Measurements from ENCODE around the gene P4HA2.

The P4HA2 gene

DNA sequence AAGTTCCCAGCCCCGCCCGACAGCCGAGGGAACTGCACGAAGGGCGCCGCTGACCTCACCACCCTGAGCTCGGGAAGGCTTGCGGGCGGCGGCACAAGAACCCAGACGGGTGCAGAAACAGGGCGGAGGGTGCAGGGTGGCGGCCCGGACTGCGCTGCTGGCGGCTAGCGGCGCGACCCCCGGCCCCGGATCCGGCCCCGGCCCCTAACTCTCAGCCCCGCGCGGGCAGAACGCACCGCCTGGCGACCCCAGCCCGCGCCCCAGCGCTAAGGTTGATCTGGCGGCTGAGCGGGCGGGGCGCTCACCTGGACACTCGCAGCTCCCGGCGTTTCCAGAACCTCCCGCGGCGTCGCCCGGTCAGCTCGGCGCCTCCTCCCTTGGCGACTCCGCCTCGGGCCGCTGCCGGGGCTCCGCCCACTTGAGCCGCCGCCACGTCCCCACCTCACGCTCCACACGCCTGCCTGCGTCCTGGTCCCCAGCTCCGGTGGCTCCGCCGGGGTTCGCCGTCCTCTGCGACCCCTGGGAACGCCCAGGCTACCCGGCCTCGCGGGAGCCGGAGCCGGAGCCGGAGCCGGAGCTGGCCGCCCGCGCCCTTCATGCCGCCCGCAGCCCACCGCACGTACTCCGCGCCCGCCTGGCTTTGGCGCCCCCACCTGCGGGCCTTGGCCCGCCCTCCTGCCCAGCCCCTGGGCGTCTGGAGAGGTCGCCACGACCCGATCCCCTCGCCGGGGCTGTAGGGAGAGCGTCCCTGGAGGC lies at the start of gene P4HA2:
Gene P4HA2 (minus strand): TSS at position 369 of the 756 bp plus-strand sequence. CDS start 9,227 bp downstream, outside the sequence.
- peak; percentile 67 for DNase-seq

DNA sequence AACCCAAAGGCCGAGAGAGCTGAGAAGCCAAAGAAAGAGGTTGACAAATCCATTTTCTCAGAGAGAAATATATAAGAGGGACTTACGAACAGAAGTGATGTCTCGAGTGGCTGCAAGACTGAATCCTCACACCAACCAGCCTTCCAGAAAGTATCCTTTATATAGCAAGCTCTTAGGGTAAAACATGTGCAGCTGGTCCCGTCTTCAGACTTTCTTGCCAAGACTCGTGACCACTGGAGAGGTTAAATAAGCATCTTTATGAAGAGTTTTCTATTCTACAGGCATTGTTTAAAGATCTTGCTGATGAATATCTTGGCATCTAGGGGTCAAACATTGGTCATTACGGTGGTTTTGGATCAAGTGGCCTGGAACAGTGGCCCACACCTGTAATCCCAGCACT lies 49.6 kb upstream of the P4HA2 start:
- DNase-seq = no peak

DNA sequence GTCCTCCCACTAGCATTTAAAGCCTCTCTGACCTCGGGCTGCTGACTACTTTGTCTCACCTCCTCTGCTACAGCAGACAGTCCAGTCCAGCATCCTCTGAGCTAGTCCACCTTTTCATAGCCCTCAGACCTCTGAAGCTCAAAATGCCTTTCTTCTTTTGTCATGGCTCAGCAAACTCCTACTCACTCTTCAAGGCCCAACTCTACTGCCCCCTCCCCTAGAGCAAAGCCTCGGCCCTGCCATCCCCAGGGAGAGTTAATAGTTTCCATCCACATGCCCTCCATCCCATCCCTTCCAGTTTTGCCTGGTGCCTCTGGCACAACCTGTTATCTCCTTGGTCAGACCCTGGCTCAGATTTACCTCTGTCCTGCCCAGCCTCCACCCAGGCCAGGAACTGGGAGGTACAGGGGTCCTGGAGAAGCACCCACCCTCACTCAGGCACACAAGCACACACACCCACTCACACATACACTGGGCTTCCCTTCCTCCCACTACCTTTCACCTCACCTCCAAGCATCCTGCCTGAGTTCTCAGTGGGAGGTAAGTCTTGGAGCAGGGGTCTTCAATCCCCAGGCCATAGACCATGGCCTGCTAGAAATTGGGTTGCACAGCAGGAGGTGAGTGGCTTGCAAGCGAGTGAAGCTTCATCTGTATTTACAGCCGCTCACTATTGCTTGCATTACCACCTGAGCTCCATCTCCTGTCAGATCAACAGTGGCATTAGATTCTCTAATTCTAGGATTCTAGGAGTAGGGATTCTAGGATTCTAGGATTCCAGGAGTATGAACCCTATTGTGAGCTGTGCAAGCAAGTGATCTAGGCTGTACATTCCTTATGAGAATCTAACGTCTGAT lies 47.9 kb upstream of the P4HA2 start:
- no peak for DNase-seq

DNA sequence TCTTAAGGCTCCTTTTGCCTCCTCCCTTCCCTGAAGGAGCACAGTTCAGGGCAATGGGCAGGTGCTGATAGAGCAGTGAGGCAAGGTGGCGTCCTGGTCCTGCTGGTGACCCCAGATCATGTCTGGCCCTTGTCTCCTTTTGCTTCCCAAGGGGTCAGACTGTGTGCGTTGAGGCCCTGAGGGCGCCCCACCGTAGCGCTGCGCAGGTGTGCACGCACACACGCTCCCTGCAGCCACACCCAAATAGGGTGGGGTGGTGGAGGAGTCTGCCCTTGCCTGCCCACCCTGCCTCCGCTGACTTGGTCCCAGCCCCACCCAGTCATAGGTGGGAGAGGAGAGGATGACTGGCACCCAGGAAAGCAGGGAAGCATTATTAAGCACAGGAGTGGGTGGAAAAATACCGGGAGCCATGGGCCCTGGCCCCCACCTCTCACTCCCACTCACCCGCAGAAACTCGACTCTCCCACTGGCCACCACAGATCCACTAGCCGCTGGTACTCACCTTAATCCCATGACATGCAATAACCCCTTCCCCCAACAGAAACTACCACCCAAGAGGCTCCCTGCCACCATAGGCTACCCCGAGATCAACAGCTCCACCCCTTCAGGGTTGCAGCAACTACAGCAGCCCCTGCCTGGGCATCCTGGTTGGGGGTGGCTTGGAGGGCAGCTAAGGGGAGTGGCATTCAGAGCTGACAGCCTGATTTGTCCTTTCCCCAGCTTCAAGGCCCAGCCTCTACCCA lies 46.6 kb upstream of the P4HA2 start:
- DNase-seq = no peak

DNA sequence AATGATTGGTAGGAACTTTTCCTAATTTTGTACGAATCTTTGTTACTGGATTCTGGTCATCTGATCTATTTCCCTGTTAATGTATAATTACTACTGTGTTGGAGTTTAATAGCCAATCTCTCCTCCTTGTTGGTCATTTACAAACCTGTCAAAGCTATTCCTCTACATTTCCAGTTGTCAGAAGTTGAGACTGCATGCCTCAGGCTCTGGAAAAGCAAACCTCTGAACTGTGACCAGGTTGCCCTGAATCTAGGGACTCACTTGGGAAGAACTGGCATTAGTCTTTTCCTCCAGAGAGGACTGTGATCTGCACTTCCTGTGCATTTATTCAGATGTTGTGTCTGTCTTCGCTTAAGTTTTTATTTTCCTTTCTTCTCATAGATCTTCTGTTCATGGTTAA lies 46.0 kb upstream of the P4HA2 start:
- no peak for DNase-seq

DNA sequence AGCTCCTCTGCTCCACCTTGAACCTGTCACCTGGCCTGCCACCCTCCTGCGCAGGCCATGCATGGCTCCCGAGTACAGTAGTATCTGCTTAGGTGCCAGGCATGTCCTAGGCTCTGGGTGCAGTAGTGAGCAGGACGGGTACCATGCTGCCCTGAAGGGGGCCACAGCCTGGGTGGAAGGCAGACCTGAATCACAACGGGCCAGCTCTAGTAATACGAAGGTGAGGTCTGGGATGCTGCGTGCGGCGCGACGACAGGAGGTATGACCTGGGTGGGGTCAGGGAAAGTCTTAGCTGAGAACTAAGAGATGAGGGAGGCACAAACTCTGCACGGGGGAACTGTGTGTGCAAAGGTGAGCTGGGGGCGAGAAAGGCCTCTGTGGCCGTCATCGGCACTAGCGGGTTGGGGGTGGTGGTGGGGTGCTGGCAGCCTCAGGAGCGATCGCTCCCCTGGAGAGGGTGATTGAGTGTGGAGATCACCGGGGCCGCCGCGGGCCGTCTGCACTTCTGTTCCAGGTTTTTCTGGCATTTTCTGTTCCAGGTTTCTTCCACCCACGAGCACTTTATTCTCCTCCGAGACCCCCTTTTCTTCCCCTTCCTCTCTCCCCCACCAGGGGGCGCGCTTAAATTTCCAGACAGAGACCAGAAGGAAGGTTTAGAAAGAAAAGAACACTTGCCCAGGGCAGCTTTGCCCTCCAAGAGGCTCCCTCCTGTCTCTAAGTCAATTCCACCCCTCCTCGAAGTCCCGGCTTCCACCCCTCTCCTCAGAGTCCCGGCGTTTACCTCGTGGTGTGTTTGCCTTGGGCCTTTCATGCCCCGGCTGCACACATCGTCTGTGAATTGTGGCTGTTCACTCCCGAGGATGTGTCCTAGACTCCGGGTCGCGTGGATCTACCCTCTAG lies 44.9 kb upstream of the P4HA2 start:
- peak; percentile 84 for DNase-seq

DNA sequence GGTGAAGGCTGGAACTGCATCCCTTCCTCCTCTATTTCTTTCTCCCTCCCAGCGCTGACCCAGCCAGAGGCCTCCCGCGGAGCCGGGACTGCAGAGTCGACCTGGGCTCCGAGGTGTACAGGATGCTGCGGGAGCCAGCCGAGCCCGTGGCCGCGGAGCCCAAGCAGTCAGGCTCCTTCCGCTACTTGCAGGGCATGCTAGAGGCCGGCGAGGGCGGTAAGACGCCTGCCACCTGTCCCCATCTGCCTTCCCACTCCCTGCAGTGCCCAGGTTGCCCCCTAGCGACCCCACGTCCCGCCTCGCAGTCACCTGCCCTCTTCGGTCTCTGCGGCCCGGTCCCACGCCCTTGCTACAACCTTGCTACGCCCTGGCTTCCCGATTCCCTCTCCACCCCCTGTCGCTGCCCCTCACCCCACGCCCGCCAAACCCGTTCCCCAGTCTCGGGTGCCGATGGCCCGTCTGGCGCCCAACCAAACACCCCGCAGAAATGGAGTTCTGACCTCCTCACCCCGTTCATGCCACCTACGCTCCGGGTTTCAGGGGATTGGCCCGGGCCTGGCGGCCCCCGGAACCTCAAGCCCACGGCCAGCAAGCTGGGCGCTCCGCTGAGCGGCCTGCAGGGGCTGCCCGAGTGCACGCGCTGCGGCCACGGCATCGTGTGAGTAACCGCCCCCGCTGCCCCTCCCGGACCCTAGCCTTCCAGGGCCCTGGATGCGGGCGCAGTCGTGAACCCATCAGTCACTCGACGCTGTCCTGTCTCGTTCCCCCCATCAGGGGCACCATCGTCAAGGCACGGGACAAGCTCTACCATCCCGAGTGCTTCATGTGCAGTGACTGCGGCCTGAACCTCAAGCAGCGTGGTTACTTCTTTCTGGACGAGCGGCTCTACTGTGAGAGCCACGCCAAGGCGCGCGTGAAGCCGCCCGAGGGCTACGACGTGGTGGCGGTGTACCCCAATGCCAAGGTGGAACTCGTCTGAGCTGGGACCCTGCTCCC lies 43.9 kb upstream of the P4HA2 start:
- no peak for DNase-seq

DNA sequence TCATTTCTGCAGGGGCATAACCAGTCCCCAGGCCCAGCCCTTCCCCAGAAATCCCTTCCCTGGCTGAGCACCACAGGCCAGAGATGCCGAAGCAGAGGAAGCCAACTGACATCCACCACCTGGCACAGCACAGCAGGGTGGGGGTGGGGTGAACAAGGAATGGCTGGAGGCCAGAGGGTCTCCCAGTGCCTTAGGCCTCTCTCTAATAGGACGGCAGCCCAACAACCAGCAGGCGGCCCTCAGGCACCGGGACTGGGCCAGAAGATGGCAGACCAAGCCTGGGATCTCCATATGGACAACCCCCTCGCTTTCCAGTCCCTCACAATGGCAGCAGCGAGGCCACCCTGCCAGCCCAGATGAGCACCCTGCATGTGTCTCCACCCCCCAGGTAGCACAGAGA lies 43.1 kb upstream of the P4HA2 start:
- DNase-seq = no peak

DNA sequence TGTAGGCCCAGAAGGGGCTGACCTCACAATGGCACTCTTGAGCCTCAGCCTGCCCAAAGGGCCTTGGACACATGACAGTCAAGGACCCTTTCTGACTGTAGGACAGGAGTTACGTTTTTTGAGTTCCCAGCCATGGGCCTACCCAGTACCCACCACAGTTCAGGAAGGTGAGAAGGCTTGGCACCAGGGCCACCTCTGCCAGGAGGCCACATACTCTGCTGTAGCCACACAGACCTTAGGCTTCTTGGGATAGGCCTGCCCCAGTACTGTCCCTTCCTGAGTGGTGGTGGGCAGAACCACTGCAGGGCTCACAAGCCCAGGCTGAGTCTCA lies 42.6 kb upstream of the P4HA2 start:
- DNase-seq = no peak

DNA sequence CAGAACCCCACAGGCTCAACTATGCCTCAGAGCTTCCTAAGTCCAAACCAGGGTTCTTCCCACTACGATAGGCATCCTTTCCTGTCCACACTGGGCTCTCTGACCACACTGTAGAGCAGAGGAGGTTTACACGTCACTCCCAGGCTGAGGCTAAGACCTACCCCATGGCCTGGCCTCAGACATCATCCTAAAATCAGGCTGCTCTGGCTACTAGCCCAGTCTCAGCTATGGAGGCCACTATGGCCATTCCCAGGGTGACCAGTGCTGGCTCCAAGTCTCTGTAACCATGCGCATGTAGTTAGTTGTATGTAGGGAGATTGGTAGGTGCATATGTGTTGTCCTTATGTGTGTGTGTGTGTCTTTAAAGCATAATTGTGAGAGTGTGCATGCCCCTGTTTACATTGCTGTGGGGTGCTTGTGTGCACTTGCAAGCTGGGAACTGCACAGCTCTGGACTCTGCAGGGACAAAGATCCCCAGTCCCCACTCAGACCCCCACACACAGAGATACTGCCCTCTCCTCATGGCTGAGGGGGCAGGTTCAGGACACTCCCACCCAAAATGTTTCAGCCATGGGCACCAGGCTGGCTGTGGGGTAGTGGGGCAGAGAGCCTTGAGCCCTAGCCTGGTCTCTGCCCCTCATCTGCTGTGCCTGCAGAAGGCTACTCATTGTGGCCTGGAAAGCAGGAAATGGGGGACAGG lies 42.1 kb upstream of the P4HA2 start:
- no peak for DNase-seq

DNA sequence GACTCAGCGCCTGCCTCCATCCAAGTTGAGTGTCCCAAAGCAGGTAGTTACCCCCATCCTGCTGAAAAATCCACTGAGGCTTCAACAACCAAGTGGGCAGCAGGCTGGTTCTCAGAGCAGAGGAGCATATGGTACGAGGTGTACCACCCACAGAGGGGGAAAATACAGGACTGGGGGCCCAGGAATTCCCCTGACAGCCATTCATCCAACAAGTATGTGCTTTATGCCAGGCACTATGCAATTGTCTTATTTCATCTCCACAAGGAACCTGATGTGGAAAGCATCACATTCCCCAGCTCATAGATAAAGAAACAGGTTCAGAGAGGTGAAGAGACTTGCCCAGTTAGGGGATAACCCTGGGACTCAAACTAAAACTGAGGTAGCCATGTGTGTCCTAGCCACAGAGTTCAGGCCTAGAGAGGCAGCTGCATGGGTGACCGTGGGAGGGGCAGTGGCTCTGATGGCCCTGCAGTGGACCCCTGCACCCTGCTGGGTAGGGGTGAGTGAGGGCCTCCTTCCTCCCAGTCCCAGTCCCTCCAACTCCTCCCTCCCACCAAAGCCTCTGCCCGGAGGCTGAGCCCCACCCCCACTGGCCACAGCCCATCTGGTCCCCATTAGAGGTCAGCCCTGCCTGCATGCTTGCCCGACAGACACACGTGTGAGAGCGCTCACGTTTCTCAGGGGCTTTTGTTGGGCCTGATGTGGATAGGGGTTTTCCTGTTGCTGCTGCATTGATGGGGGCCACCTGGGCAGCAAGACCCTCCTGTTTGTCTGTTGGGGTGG lies 41.3 kb upstream of the P4HA2 start:
- DNase-seq = no peak

DNA sequence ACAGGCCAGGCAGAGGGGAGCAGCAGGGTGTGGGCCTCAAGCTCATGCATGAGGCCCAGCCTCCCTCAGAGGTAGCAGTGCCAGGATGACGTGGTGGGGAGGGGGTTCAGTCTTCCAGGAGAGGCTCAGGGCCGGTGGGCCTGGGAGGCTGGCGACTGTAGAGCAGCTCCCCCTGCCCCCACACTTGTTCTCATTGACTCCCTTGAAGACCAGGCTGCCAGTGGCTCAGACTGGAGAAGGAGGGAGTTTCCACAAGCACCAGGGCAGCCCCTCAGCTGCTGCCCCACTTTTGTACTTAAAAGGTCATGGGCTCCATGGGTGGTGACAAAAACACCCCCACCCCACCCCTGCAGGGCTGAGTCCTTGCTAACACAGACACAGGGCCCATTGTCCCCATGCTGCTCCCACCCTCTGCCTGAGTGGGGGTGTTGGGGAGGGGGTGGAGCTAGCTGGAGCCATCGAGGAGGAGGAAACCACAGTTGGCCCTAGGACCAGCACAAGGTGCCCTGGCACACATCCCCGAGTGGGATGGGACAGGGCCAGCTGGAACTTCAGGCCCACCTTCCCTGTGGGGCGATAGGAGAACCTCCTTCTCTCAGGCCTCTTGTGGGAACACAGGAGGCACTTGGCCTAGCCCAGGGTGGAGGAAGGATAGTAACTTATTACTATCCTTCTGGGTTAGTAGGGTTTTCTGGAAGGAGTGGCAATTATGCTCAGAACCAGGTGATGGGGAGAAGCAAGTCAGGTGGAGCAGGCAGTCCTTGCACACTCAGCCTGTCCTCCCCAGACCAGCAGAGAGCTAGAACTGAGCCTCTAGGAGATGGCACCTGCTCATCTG lies 40.5 kb upstream of the P4HA2 start:
- no peak for DNase-seq

DNA sequence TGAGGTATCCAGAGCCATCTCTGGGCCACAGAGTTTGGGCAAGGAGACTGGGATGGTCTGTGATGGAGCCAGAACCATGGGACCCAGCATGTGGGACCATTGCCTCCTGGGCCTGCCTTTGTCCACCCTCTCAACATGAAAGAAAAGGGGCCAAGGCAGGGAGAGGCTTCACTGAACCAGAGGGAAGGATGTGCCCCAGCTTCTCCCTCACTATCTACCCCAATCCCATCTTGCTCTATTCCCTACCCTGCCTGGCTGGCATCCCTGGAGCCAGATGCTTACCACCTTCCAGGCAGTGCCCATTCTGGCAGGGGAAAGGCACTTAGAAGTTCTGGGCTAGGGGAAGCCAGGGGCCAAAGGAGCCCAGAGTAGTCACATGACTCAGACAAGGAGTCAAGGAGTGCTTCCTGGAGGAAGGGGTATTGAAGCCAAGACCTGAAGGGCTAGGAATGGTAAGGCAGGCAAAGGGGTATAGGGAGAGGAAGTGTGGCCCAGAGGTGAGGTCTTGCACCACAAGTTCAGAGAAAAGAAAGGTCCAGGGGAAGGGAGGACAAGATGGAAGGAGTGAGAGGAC lies 39.6 kb upstream of the P4HA2 start:
- DNase-seq = no peak

DNA sequence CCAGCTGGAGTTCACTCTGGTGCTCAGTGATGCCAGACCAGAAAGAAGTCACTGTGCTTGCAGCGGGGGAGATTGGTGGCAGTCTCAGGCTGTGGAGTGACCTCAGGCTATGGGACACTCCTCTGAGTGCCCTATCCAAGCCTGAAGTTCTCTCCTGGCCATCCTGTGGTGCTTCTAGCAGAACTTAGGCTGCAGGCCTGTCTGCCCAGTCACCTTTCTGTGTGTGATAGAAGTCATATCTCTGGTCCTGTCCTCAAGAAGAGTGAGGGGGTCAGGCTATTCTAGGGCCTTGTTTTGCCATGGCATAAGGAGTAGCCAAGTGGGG lies 39.1 kb upstream of the P4HA2 start:
- DNase-seq = no peak

DNA sequence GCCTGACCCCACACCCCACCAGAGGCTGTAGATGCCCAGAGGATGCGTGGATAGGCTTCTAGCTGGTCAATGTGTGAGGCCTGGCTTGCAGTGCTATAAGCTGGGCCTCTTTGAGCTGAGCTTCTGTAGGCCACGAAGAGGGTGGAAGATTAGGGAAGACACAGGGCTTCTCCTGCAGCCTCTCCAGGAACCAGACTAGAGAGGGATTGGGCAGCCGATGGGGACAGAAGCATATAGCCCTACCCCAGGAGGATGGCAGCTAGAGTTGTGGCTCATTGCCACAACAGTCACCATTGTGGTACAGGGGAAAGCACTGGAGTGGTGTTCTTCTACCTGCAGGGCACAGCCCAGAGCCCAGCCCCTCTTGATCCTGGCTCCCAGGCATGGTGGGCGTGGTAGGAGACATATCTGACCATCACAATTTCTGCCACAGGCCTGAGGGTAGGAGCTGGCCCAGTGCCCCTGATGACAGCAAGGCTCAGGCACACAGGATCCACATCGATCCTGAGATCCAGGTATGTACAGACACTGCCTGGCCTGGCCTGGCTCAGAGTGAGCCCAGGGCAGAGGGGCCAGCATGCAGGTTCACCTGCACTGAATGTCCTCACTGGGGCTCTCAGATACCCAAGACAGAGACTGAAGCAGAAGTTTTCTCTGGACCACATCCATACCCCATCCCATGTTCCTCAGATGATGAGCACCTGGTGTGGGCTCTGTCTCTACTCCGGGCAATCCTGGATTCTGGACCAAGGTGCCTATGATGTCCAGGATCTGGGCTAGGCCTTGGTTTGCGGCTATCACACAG lies 38.6 kb upstream of the P4HA2 start:
- no peak for DNase-seq

DNA sequence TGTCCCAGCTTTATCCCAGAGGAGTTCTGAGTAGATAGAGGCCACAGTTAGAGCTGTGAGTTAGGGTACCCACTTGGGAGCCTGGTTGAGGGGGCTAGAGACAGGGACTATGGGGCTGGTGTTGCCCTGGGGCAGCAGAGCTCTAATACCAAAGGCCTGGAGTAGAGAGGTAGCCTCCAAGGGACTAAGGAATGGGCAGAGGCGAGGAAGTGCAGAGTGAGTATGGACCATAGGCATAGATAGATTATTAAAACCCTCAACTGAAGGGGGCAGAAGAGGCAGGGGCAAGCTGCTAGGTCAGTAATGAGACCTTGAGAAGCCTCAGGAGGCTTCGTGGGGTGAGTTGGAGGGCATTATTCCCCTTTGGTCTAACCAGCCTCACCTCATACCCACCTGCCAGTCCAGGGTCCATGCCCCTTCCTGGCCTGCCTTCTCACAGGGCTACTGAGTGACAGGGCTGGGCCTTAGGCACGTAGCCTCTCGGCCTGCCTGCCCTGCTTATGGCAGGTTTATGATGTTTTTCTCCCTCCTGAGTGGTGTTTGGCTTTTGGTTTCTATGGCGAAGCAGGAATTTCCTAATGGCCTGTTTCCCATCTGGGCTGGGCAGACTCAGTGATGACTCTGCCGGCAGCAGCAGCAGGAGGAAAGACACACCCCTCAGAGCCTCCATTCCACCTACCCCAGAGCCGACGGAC lies 37.8 kb upstream of the P4HA2 start:
- no peak for DNase-seq

All from activated CD4-positive, alpha-beta T cell treated with anti-CD3 and anti-CD28 coated beads for 48 hours (primary cell).